NK-92 treated with Interleukin-12 subunit alpha and Interleukin-12 subunit beta, amount 100 ng/mL, for 24 hours (cell line): ENCODE measurements around the gene EXD3.

Experiments used
- DNase-seq: peaks from one replicate; lab custom pipeline; 2025; lab: John Stamatoyannopoulos, UW

Gene EXD3

GRCh38 chr9:137317718-137318511, 105.0 kb downstream of the EXD3 start:
- no peak for DNase-seq

DNA sequence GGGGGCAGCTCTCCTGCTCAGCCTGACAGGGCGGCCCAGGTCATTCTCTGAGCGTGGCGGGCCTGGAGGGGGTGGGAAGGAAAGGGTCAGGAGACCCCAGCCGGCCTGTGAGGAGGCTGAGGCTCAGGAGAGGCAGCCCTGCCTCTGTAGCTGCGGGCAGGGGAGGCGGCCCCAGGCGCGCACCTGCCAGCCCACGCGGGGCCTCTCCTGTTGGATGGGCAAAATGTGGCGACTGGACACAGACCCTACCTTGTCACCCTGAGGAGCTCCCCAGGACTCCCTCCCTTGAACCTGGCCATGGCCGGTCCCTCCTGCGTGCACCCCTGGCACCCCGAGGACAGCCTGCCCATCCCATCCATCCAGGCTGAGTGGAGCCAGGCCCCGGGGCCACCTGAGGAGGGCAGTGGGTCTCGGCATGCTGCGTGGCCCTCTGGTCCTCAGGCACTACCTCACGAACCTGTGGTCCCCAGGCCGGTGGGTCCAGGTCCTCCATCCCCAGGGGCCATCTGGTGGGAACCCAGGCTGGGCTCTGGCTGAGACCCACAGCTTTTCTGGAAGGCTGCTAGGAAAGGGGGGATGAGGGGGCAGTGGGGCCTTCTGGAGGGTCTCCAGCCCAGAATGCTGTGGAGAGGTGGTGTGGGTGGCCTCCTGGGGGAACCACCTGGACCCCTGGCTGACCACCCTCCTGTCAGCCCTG, 105.8 kb downstream of the EXD3 start:
- no peak for DNase-seq

GRCh38 chr9:137316012-137316981, 106.7 kb downstream of the EXD3 start:
- no peak for DNase-seq

DNA sequence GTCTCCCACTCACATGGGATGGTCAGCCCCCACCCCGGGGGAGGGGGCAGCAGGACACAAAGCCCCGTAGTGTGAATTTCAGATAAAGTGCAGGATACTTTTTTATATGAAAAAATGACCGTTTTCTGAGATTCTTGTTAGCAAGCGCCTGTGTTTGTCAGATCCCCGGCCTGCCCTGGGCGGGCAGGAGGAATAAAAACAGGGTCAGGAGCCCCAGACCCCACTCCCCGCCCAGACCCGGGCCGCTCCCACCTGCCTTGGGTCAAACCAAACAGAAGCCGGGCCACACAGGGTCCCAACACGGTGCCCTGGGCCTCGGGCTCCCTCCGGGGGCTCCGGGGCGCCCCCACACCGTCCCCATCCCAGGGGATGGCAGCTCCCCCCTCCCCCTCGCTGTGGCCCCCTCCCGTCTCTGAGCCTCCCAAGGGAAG, 107.4 kb downstream of the EXD3 start:
- no peak for DNase-seq

- no peak for DNase-seq
Measured at GRCh38 chr9:137314561-137315560, 108.1 kb downstream of the EXD3 start.

GRCh38 chr9:137313956-137314560, 108.9 kb downstream of the EXD3 start:
- DNase-seq, result no peak

- no peak for DNase-seq
Measured at GRCh38 chr9:137313326-137313936, 109.5 kb downstream of the EXD3 start.

GRCh38 chr9:137312852-137313325, 110.1 kb downstream of the EXD3 start:
- DNase-seq, result no peak

DNA sequence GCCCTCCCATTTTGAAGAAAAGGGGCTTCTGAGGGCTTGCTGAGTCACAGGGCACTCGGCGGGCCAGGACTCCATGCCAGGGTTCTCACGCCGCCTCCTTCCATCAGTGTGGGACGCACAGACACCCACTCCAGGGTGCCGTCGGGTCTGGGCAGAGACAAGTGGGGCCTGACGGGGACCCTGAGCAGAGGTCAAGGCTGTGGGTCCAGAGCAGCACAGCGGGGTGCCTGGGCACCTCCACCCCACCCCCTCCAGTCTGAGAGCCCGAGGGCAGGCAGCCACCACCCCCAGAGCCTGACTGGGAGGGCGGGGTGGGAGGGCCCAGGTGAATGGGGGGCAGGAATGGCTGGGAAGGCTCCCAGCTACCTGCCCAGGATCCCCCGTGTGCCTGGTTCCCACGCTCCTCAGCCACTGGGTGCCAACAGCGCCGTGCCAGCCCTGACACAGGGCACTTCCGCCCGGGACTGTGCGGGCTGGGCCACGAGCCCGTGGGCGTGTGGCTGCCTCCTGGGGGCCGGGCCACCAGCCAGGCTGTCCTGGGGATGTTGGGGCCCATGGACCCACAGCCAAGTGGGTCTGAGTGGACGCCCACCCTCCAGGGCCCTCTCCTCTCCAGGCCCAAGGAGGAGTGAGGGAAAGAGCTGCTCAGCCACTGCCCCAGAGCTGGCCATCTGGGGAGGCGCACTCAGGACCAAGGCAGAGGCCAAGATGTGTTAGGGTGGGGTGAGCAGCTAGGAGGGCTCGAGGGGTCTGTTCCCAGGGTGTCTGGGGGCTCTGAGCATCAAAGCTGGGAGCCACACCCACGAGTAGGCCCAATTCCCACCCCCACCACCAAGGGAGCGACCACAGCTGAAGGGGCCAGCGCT, 110.7 kb downstream of the EXD3 start:
- no peak for DNase-seq

GRCh38 chr9:137311171-137311985, 111.6 kb downstream of the EXD3 start:
- no peak for DNase-seq

GRCh38 chr9:137310189-137311052, 112.5 kb downstream of the EXD3 start:
- DNase-seq, result no peak

- DNase-seq, result no peak
Measured at GRCh38 chr9:137309368-137310188, 113.4 kb downstream of the EXD3 start.

DNA sequence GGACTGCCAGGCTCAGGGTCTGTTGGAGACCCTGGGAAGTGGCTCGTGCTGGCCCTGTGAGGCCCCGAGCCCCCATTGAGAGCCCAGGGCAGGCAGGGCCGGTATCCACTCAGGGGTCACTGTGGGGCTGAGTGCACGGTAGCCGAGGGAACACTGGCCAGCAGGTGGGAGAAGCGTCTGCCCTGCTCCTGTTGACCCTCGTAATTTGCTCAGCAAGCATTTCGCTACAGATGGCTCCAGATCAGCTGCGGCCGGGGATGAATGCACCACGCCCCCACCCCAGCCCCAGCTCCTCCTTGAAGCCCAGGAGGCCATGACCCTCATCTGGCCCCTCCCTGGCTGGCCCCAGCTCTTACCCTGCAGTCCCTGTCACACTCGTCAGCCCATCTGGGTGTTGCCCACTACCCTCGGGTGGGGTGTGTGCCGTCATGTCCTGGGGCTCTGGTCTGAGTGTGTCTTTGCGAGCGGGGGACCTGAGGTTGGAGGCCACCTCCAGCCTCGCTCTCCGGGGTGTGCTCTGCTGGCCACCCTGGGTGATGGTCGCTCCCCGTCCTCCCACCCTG, 114.8 kb downstream of the EXD3 start:
- no peak for DNase-seq

GRCh38 chr9:137307255-137308056, 115.5 kb downstream of the EXD3 start:
- no peak for DNase-seq

GRCh38 chr9:137306850-137307254, 116.1 kb downstream of the EXD3 start:
- no peak for DNase-seq
